NB4 (cell line): Measurements from ENCODE around the gene GBF1.
"Not testable (repeated sequence)": the region's sequence is repeated elsewhere in the genome, so short reads cannot be mapped to it uniquely, and the experiment has no call there.

Source experiments
- DNase-seq: peaks from one replicate; pipeline ENCODE4 v3.0.0; 2010; ENCODE audit warnings: low read depth
- H3K4me3 ChIP-seq: one replicate; pipeline ENCODE4 v1.5.1; 2011; ENCODE audit warnings: mild to moderate bottlenecking, low read depth, low read length, moderate library complexity
- CTCF ChIP-seq: IDR thresholded peaks from one replicate; pipeline ENCODE4 v1.5.1; 2012; ENCODE audit warnings: low read depth, low read length
- MYC ChIP-seq: IDR thresholded peaks from 2 replicates; pipeline ENCODE4 v1.6.1; 2011; ENCODE audit warnings: low read depth, low read length
- POLR2A ChIP-seq: IDR thresholded peaks from 2 replicates; pipeline ENCODE4 v1.6.1; 2011; ENCODE audit warnings: mild to moderate bottlenecking; ENCODE audit not compliant: insufficient read length; ENCODE audit errors: extremely low read depth
- TF ChIP-seq, protein P1 (sequence below): IDR thresholded peaks from 2 replicates; pipeline ENCODE4 v1.6.1; 2011; ENCODE audit warnings: low read depth, low read length

The GBF1 gene

GRCh38 chr10:102202386-102202785 is 42.9 kb upstream of the GBF1 start:
- no peak overlapping the region for H3K4me3 ChIP-seq
- no peak for TF ChIP-seq MYC
- TF ChIP-seq POLR2A, result no peak
- TF ChIP-seq, protein P1, sequence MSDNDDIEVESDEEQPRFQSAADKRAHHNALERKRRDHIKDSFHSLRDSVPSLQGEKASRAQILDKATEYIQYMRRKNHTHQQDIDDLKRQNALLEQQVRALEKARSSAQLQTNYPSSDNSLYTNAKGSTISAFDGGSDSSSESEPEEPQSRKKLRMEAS, result no peak
- TF ChIP-seq CTCF, result no peak
- DNase-seq, result no peak

- no peak for DNase-seq
- TF ChIP-seq POLR2A (no peak), CTCF (no peak), MYC (no peak)
- TF ChIP-seq, protein P1, result no peak
- no peak overlapping the region for H3K4me3 ChIP-seq
These were observed 36.9 kb upstream of the GBF1 start for GRCh38 chr10:102208311-102209035.

GRCh38 chr10:102211615-102212299 is 33.6 kb upstream of the GBF1 start:
- H3K4me3 ChIP-seq, result no peak overlapping the region
- no peak for DNase-seq
- no peak for TF ChIP-seq CTCF
- TF ChIP-seq, protein P1, result no peak
- no peak for TF ChIP-seq MYC
- TF ChIP-seq POLR2A, result no peak

DNA sequence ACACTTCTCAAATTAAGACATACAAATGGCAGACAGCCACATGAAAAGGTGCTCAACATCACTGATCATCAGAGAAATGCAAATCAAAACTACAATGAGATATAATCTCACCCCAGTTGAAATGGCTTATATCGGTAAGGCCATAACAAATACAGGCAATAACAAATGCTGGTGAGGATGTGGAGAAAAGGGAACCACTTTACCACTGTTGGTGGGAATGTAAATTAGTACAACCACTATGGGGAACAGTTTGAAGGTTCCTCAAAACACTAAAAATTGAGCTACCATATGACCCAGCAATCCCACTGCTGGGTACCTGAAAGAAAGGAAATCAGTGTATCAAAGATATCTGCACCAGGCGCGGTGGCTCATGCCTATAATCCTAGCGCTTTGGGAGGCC is 31.7 kb upstream of the GBF1 start:
- DNase-seq, result not testable (repeated sequence)

DNA sequence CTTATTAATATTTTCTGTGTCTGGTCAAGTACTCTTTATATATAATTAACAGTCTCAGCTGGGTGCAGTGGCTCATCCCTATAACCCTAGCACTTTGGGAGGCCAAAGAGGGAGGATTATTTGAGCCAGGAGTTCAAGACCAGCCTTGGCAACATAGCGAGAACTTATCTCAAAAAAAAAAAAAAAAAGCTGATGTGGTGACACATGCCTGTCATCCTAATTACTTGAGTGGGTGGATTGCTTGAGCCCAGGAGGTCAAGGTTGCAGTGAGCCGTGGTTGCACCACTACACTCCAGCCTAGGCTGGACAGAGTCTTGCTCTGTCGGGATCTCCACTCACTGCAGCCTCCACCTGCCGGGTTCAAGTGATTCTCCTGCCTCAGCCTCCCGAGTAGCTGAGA is 26.0 kb upstream of the GBF1 start:
- TF ChIP-seq MYC (no peak), CTCF (no peak), POLR2A (no peak)
- TF ChIP-seq, protein P1, result no peak

More for the DNA sequence above, 31.7 kb upstream of the GBF1 start:
- H3K4me3 ChIP-seq, result not testable (repeated sequence)

GRCh38 chr10:102220612-102221011 is 24.7 kb upstream of the GBF1 start:
- TF ChIP-seq CTCF, result no peak
- no peak overlapping the region for H3K4me3 ChIP-seq
- no peak for DNase-seq

More for the DNA sequence above, 26.0 kb upstream of the GBF1 start:
- no peak for DNase-seq
- H3K4me3 ChIP-seq, result no peak overlapping the region
